BJ (cell line): Measurements from ENCODE around the gene FLVCR1. TPM values are rescaled to one million over a fixed set of nuclear protein-coding genes. Genes with fewer than 3 reads are reported as not detected.
A peak's percentile ranks its signal among the peaks of the same experiment; 100 is the strongest.

ENCODE experiments used
- CTCF ChIA-PET: fragments of 350-600 bp; formaldehyde crosslinking; extraction: SDS; loops from one replicate; lab custom pipeline; 2021; ENCODE audit warnings: antibody characterized with exemption, inconsistent platforms; lab: Yijun Ruan, JAX
- POLR2A ChIA-PET: fragments of 300-600 bp; sonication (Branson Sonifier 250); formaldehyde crosslinking; extraction: SDS; loops from one replicate; lab custom pipeline; 2021; ENCODE audit warnings: antibody characterized with exemption; lab: Charles Lee
- DNase-seq: peaks from one replicate; pipeline ENCODE4 v3.0.0-alpha.2; 2011; ENCODE audit warnings: low read depth
- H3K27me3 ChIP-seq: 2 replicates; pipeline ENCODE4 v1.6.0; 2011; ENCODE audit warnings: low read length; ENCODE audit not compliant: control insufficient read depth, insufficient read depth
- H3K36me3 ChIP-seq: 2 replicates; pipeline ENCODE4 v1.5.1; 2011; ENCODE audit warnings: low read length; ENCODE audit not compliant: control insufficient read depth, insufficient read depth
- H3K4me3 ChIP-seq: 2 replicates; pipeline ENCODE4 v1.5.1; 2011; ENCODE audit warnings: low read depth, mild to moderate bottlenecking, control low read depth, low read length
- polyA plus RNA-seq: library from polyadenylated mRNA; depleted of rRNA; stranded (reverse); fragments of >200 nt; gene quantifications from 2 replicates; pipeline ENCODE4 v1.2.3, GENCODE V29; 2011
- TF ChIP-seq, protein P1 (sequence below): IDR thresholded peaks from 2 replicates; pipeline ENCODE4 v1.5.1; 2011; ENCODE audit warnings: low read depth, mild to moderate bottlenecking, control low read depth, inconsistent platforms, low read length, moderate library complexity; ENCODE audit not compliant: insufficient read depth

FLVCR1 gene
- polyA plus RNA-seq, 1 experiment: 0.88 TPM

DNA sequence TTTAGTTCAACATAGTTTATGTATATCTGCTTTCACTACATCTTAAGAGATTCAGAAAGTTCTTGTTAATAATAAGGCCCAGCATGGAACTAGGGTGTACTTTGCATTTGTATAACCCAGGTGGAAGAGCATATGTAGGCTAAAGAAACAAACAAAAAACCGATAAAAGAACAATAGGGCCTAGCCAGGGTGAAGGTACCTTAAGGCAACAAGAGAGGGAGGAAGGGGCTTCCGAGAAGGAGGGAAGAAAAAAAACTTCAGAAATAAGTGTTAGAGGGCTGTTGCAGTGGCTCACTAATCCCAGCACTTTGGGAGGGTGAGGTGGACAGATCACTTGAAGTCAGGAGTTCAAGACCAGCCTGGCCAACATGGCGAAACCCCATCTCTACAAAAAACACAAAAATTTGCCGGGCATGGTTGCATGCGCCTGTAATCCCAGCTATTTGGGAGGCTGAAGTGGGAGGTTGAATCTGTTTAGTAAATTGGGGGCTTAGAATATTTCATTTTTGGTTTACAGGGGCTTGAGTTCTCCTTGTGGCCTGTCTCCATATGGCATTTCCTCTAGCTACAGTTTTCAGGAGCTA lies 5.9 kb upstream of the FLVCR1 start:
- ChIA-PET CTCF (no interaction called here), POLR2A (no interaction called here)
- TF ChIP-seq, protein P1, sequence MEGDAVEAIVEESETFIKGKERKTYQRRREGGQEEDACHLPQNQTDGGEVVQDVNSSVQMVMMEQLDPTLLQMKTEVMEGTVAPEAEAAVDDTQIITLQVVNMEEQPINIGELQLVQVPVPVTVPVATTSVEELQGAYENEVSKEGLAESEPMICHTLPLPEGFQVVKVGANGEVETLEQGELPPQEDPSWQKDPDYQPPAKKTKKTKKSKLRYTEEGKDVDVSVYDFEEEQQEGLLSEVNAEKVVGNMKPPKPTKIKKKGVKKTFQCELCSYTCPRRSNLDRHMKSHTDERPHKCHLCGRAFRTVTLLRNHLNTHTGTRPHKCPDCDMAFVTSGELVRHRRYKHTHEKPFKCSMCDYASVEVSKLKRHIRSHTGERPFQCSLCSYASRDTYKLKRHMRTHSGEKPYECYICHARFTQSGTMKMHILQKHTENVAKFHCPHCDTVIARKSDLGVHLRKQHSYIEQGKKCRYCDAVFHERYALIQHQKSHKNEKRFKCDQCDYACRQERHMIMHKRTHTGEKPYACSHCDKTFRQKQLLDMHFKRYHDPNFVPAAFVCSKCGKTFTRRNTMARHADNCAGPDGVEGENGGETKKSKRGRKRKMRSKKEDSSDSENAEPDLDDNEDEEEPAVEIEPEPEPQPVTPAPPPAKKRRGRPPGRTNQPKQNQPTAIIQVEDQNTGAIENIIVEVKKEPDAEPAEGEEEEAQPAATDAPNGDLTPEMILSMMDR: no peak
- Histone ChIP-seq H3K4me3 (no peak overlapping the region), H3K27me3 (no peaks in the 10 kb centered on the region), H3K36me3 (no peaks in the 10 kb centered on the region)
- no peak for DNase-seq

DNA sequence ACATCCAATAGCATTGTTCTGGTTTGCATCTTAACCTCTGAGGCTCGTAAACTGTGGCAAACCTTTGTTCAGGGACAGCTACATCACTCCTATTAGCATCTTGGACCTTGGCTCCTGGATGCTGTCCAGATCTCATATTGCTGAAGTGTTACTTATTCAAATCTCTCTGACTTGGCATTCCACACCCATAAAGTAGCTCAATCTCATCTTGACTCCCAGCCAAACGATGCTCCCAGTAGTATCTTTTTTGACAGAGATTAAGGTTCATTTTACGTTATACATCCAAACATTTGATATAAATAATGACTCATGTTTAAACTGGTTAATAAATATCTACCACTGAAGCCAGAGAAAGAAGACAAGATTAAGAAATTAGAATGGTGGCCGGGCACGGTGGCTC lies 4.4 kb upstream of the FLVCR1 start:
- ChIA-PET CTCF (no interaction called here), POLR2A (no interaction called here)
- TF ChIP-seq, protein P1: no peak
- no peak for DNase-seq
- Histone ChIP-seq H3K27me3 (no peaks in the 10 kb centered on the region), H3K4me3 (no peak overlapping the region), H3K36me3 (no peaks in the 10 kb centered on the region)

DNA sequence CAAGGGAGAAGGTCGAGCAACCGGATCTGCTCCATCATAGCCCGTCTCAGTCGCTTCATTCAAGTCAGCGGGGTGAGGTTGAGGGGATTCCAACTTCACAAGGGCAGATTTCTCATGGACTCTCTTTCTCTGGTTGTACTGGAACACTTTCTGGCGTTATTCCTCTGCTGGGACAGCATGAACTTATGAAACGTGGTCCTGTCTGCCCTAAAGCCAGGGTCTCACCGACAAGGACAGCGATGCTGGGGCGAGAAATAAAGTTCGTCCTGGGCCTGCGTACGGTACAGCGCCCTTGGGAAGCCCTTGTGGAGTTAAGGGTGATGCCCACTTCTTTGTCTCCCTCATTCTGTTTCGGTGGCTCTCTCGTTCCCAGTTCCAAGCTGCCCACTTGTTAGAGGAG lies 1.3 kb upstream of the FLVCR1 start:
- POLR2A ChIA-PET: no interaction called here
- no peak overlapping the region; the same call in 1 of the 2 replicates for H3K4me3 ChIP-seq

DNA sequence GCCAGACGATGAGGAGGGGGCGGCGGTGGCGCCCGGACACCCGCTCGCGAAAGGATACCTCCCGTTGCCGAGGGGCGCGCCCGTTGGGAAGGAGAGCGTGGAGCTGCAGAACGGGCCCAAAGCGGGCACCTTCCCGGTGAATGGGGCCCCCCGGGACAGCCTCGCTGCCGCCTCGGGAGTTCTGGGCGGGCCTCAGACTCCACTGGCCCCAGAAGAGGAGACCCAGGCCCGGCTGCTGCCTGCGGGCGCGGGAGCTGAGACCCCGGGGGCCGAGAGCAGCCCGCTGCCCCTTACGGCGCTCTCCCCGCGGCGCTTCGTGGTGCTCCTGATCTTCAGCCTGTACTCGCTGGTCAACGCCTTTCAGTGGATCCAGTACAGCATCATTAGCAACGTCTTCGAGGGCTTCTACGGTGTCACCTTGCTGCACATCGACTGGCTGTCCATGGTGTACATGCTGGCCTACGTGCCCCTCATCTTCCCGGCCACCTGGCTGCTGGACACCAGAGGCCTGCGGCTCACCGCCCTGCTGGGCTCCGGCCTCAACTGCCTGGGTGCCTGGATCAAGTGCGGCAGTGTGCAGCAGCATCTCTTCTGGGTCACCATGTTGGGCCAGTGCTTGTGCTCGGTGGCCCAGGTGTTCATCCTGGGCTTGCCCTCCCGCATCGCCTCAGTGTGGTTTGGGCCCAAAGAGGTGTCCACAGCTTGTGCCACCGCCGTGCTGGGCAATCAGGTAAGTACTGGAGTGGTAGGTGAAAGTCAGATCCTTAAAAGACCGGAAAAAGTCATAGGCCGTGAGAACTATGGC lies 588 bp downstream of the FLVCR1 start:
- H3K4me3 ChIP-seq: peak overlapping the region; percentile 99
- CTCF ChIA-PET: interaction anchor here (1.4 kb wide), 1 partner anchor 17 kb away, joined by 3 read pairs; no protein-coding TSS in a partner anchor
- TF ChIP-seq, protein P1: no peak
- H3K27me3 ChIP-seq: no peaks in the 10 kb centered on the region
- no peak for DNase-seq
- peaks cover 1% of the 10 kb centered on the region; the same call in 1 of the 2 replicates for H3K36me3 ChIP-seq
- POLR2A ChIA-PET: interaction anchor here (0.7 kb wide), 3 partner anchors 14 to 250 kb away, joined by 4 to 13 read pairs (median 5); no protein-coding TSS in a partner anchor

More for the DNA sequence above, 1.3 kb upstream of the FLVCR1 start:
- Histone ChIP-seq H3K27me3 (no peaks in the 10 kb centered on the region), H3K36me3 (no peaks in the 10 kb centered on the region)
- CTCF ChIA-PET: no interaction called here
- DNase-seq: no peak
- TF ChIP-seq, protein P1: no peak
